HG03139 (cell line): Measurements from ENCODE around the gene ELFN2.
"Not testable (repeated sequence)": the region's sequence is repeated elsewhere in the genome, so short reads cannot be mapped to it uniquely, and the experiment has no call there.

Experiments
- ATAC-seq: cut with Tn5 transposase; IDR thresholded peaks from one replicate; pipeline ENCODE4 v1.9.1; 2021; ENCODE audit not compliant: unreplicated experiment

Gene ELFN2

DNA sequence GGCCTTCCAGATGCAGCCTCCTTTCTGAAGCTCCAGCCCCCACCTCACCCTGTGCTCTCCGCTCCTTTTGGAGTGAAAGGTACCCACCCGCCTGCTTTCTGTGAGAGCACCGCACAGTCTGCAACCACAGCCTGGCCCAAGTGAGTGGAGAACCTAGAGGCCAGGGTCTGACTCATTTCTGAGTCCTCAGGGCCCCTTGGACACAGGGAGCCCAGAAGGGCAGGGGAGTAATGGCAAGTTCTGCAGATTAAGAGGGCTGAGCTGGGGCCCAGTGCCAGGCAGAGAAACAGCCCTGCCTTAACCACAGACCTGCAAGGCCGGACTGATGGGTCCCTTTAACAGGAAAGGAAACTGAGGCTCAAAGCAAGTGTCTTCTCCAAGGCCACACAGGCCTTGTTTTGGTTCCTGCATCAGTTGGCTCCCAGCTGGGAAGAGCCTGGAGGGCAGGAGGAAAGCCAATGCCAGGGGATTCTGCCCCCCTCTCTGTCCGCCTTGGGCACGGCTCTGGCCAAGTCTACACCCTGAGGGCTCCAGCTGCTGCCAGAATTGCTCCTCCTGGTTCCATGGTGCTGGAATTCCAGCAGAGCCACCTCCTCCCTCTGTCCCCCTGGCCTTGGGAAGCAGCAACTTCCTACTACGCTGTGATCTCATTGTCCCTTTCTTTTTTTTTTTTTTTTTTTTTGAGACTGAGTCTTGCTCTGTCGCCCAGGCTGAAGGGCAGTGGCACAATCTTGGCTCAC lies 89.9 kb downstream of the ELFN2 start:
- no peak for ATAC-seq

DNA sequence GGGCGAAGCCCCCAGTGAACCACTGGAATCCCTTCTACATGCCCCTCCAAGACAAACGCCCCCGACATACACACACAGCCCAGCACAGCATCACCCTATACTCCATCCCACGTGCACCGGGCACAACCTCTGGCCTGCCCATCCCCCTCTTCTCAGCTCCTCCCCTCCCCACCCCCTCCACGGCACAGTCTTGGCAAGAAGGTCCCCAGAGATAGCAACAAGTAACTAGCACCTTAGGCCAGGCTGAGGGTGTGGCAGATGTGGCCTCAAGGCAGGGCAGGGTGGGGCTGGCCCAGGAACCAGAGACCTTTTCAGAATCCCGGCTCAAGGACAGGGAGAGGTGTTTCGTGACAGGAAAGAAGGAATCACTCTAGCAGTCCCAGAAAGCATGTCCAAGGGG lies 90.7 kb downstream of the ELFN2 start:
- no peak for ATAC-seq

DNA sequence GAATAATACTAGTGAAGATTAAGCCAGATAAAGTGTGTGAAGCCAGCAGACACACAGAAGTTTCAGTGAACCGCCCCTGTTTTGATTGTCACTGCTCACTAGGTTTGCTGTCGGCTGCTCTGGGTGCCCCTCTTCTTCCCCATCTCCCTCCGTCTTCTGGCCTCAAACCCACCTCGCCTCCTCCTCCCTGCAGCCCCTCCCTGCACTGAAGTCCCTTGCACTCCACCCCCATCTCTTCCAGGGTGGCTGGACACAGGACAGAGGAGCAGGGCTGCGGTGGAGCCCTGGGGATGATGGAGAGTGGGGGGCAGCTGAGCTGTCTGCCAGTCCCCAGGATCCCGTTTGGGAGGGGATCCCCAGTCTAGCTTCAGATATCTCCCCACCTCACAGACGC lies 91.5 kb downstream of the ELFN2 start:
- no peak for ATAC-seq

DNA sequence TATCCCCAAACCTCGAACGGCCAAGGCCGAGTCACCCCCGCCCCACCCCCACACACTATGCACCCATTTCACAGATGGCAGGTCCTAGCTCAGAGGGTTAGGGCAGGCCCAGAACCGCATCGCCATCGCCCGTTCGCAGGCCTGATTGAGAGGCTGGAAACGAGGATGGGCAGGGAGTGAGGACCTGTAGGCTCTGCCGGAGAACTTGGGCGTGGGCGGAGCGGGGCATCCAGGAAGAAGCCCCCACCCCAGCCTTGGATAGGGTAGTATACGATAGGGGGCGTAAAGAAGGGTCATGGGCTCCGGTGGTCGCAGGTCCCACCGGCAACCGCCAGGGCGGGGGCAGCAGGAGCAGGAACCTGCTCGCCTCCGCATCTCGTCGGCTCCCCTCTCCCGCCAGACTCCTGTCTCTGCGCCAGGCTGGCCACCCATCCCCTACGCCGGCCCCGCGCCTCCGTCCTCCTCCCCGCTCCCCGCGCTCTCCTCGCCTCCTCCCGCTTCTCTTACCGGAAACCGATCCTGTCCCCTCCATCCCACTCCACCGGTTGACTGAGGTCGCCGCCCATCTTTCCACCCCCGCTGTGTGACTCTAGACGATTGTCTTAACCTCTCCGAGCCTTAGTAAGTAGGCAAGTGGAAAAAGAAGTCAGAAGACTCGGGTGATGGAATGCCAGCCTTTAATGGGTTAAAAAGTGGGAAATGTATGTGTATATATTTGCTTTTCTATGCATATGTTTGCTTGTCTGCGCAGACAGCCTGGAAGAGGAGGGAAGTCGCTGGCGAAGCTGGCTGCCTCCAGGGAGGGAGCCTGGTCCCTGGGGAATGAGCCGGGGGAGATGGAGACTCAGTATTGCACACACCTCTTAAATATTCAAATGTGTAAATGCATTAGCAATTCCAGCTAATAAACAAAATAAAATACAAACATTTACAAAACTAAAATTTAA lies 92.1 kb downstream of the ELFN2 start:
- no peak for ATAC-seq

DNA sequence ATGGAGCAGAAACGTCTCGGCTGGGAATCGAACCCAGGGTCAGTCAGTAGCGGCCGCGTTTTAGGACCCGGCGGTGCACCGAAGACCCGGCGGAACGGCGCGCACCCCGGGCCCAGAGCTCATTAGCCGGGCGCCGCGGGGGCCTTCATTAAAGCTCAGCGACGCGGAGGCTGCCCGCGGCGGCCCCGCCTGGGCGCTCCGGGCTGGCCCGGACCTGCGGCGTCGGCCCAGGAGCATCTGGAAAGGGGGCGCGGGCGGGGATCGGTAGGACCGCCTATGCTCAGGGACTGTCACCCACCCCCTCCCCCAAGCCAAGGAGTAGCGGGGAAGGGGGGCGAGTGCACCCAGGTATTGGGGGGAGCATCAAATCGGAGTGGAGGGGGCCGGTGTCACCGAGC lies 92.8 kb downstream of the ELFN2 start:
- no peak for ATAC-seq

DNA sequence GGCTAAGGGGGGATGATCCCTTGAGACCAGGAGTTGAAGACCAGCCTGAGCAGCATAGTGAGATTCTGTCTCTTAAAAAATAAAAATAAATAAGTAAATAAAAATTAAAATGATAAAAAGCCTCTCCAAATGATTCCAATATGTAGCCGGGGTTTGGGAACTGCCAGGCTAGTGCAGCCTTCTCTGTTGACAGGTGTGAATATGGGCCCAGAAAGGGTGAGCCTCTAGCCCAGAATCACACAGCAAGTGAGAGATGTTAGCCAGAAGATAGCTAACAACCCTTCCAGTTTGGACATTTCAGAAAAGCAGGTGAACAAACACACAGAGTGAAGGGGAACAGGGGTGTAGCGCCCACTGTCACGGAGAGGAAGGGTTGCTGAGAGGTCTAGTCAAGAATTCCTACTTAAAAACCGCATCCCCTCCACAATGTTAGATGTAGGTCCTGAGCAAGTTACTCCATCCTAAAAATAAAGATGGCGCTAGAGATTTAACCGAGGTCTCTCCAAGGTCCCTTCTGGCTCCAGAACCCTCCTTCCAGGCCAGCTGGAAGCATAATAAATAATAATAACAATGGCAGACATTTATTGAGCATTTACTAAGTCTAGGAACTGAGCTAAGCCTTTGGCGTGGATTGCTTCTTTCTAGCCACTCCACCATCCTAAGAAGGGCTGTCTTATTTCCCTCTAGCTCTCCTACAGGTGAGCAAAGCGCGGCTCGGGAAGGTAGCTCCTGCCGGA lies 93.4 kb downstream of the ELFN2 start:
- no peak for ATAC-seq

DNA sequence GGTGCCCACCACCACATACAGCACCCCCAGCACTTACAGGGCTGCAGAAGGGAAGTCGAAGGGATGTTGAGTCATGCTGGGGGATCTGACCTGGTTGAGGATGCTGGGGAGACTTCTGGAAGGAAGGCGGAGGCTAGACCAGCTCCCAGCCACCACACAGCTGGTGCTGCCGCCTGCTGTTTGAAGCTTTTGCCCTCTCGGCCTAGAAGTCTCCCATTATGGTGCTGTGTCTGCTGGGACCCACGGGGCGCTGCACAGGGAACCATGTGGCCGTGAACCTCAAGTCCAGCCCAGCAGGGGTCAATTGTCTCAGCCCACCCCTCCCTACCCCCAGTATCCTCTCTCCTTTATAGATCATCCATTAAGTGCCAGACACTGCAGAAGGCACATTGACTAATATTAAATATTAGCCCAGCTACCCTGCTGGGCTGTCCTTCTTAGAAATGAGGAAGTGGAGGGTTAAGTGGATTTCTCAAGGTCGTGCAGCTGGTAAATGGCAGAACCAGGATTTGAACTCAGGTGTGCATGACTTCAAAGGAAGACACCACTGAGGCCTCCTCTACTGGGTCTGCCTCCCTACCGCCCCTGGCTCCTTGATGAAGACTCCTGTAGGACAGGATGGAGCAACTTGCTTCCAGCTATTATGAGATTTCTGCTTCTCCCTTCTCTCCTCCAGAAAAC lies 95.3 kb downstream of the ELFN2 start:
- no peak for ATAC-seq

DNA sequence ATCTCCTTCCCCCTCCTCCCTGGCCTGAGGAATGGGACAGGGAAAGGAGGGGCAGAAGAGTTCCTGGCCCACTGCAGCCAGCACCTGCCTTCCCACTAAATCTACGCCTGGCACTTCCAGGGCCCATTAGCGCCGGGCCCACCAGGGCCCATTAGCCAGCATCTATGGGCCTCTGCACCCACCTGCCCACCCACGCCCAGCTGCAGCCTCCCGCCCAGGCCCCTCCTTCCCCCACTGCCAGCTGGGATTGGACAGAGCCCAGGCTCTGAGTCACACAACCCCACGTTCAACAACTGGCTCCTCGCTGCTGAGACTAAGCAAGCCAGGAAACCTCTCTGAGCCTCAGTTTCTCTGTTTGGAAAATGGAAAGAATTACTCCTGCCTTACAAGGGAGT lies 96.2 kb downstream of the ELFN2 start:
- ATAC-seq: no peak

DNA sequence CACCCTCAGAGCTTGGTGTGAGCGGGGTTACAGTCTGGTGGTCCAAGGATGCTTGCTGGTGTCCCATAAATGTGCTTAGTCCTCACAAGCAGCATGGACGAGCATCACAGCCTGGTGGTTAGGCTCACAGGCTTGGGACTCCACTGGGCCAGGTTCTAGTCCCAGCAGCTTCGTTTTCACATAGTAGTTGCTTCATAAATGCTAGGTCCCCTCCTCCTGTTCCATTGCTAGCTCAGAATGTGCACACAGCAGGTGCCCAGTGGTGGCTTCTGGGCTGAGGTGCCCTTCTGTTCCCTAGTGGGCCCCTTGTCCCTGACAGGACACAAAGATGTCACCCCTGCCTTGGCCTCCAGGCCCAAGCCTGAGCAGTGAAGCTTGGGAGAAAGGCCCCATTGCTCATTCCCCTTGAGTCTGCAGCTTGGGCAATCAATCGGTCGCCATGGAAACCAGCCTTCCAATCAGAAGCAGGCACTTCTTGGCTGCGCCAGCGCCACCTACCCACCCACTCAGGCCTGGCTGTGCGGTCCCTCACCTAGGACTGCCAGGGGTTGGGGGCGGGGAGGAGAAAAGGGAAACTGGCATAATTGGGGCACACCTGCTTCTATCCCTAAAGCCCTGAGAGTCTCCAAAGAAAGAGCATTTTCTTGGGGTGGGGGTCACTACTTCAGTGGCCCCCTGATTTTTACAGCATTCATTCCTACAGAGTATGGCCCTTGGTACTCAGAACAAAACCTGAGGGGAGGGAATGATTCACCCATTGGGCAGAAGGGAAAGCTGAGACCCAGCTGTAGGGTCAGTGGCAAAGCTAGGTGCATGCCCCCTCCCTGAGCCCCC lies 96.9 kb downstream of the ELFN2 start:
- no peak for ATAC-seq

DNA sequence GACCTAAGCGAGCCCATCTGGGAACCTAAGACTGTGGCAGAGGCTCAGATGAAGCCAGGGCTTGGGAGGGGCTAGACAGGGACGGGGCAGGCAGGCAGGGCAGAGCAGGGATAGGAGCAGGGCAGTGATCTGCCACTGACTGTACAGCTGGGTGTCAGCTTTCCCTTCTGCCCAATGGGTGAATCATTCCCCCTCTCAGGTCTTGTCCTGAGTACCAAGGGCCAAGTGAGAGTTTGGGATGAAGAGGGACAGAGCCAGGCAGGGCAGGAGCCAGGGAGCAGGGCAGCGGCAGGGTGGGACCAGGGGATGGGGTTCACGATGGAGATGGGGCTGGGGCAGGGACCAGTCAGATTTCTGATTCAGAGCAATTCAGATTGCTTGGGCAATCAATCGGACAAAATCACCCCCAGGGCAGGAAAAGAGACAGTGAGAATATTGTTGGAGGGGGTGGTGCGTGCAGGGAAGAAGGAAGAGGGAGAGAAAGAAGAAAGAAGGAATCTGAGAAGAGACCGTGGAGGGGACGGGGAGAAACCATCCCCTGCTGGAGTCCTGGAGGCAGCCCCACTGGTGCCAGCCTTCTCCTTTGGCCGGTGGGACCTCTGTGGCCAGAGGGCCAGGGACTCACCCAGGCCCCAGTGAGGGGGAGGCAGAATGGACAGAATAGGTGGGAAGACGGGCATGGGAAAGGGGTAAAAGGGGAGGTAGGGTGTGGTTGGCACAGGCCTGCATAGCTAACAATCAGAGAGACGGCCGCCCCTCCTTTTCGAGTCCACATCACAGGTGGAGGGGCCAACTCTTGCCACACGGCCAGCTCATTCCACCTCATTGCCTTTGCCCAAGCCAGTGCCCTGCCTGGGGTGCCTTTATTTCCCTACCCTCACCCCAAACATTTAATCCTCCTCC lies 97.8 kb downstream of the ELFN2 start:
- ATAC-seq: no peak

DNA sequence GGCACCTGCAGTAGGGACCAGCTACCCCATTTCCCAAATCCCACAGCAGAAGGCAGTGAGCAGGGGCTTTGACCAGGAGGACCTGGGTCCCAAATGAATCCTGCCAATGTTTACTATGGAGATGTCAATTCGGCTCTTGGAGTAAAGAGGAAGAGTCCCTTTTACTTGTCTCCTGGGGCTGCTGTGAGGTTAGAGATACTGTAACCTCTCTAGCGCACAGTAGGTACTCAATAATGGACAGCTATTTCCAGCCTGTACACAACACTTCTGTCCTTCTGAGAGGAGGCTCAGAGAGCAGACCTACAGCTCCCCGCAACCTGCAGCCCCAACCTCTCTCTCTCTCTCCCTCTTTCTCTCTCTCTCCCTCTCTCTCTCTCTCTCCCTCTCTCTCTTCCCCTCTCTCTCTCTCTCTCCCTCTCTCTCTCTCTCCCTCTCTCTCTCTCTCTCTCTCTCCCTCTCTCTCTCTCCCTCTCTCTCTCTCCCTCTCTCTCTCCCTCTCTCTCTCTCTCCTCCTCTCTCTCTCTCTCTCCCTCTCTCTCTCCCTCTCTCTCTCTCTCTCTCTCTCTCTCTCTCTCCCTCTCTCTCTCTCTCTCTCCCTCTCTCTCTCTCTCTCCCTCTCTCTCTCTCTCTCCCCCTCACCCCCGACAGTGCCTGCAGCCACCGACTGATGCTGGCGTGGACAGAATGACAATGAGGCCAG lies 98.6 kb downstream of the ELFN2 start:
- ATAC-seq: not testable (repeated sequence)

DNA sequence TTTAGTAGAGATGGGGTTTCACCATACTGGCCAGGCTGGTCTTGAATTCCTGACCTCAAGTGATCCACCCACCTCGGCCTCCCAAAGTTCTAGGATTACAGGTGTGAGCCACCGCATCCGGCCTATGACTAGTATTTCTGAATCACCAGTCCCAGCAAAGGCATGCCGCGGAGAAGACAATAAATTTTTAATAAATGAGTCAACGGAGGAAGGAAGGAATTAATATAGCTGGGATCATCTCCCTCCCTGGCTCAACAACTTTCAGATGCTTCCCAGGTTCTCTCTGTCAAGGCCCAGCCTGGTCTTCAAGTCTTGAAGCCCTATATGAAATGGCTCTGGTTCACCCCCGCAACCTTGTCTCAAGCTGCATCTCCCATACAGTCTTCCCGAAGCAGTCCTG lies 99.3 kb downstream of the ELFN2 start:
- no peak for ATAC-seq

DNA sequence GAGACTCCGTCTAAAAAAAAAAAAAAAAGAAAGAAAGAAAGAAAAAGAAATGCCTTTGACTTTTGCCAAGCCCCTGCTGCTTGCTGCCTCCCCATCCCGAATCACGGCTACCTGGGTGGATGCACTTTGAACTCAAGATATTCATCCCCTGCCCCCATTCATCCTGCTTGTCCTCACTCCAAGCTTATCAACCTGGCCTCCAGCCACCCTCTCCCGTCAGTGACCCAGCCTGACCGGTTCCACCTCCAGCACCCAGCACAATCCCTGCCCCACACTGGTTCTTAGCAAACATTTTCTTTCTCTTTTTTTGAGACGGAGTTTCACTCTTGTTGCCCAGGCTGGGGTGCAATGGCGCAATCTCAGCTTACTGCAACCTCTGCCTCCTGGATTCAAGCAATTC lies 100.6 kb downstream of the ELFN2 start:
- ATAC-seq: no peak

DNA sequence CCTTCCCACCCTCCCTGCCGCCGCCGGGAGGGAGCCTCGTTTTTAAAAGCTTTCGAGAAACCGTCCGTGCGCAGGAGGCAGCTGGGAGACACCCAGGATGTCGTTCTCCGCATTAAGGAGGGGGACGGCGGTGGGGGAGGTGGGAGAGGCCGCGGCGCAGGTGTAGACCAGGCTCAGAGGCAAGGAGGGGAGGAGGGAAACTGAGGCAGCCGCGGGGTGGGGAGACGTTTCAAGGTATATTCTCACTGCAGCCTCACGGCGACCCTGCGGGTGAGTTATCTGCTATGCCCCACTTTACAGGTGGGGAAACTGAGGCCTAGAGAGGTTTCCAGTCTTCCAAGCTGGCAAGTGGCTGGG lies 102.3 kb downstream of the ELFN2 start:
- no peak for ATAC-seq

DNA sequence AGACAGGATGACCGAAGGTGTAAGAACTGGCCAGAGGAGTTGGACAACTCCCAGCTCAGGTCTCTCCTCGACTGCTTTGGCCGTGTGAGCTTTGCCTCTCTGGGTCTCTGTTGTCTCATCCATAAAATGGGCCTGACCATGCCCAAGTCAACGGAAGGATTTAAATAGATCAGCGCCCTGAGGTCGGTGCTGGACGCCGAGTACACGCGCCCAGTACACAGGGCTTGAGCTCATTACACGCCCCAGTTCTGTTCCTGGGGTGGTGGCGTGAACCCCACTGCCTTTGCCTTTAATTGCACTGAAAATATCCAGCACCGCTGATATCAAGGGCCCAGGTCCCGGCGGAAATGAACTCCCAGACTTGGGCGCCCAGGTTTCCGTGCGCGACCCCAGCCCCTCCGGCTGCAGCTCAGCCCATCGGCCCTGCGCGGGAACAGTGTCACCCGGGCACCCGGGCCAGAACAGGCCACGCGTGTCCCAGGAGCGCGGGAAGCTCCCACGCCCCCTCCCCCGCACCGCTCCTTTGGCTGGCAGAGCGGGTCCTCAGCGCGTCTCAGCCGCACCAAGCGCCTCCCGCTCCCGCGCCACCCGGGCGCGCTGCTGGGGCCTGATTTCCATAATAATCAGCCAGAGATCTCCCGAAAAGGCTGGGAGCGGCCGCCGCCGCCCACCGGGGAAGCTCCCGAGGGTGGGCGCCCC lies 102.8 kb downstream of the ELFN2 start:
- no peak for ATAC-seq

DNA sequence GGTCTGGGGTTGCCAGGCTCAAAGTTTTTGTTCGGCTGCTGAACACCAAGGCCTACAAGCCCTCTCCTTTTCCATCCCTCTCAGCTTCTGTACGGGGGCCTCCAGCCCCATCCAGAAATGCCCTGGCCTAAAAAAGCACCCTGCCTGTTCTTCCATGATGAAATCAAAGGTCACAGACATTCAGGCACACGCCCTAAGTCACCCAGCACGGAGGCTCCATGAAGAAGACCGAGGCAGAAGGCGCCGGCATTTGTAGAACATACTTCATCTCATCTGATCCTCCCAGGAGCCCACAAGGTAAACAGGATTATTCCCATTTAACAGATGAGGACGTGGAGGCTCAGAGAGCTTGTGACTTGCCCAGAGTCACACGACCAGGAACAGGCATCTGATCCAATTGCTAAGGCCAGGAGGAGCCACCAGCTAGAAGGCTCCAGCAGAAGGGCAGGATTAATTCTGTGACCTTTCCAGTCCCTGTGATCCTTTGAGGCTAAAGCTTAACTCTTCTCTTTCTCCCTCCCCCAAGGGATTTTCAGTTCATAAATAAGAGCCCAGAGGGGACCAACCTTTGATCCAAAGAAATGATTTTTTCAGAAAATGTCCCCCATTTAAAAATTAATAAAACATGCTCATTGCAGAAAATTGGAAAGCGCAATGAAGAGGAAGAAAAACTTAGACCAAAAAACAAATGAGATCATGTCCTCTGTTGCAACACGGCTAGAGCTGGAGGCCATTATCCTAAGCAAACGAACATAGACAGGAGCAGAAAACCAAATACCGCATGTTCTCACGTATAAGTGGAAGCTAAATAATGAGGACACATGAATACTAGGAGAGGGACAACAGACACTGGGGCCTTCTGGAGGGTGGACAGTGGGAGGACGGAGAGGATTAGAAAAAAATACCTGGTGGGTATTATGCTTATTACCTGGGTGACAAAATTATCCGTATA lies 106.3 kb downstream of the ELFN2 start:
- no peak for ATAC-seq

DNA sequence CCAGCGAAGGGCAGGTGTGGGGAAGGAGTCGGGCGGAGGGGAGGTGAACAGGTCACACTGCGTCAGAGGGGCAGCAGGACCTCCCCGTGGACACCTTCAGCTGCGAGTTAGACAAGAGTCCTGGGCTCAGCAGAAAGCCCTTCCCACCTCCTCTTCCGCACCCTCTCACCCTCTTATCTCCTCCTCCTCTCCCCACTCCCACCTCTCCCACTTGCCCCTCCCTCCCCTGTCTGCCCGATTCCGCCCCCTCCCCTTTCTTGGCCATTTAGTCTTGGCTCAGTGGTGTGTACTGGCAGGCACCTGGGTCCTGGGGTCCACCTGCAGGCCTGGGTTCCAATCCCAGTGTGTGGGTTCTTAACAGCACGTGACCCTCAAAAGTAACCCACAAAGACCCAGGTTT lies 107.8 kb downstream of the ELFN2 start:
- ATAC-seq: no peak
